SK-N-MC (cell line): ENCODE data around the gene SCP2.

ENCODE experiments used
- EZH2 ChIP-seq: fragments of 200-600 bp; sonication (generic); IDR thresholded peaks from one replicate; pipeline ENCODE4 v1.6.1; 2017; ENCODE audit warnings: antibody characterized with exemption
- FOXP2 ChIP-seq: optimal IDR thresholded peaks from 2 replicates; pipeline ENCODE3; 2011; ENCODE audit warnings: mild to moderate bottlenecking, moderate library complexity; ENCODE audit not compliant: insufficient read depth; ENCODE audit errors: extremely low read length, control extremely low read depth
- POLR2AphosphoS5 ChIP-seq: IDR thresholded peaks from 2 replicates; pipeline ENCODE4 v1.6.1; 2012; ENCODE audit warnings: mild to moderate bottlenecking, low read depth, low read length, borderline replicate concordance

DNA sequence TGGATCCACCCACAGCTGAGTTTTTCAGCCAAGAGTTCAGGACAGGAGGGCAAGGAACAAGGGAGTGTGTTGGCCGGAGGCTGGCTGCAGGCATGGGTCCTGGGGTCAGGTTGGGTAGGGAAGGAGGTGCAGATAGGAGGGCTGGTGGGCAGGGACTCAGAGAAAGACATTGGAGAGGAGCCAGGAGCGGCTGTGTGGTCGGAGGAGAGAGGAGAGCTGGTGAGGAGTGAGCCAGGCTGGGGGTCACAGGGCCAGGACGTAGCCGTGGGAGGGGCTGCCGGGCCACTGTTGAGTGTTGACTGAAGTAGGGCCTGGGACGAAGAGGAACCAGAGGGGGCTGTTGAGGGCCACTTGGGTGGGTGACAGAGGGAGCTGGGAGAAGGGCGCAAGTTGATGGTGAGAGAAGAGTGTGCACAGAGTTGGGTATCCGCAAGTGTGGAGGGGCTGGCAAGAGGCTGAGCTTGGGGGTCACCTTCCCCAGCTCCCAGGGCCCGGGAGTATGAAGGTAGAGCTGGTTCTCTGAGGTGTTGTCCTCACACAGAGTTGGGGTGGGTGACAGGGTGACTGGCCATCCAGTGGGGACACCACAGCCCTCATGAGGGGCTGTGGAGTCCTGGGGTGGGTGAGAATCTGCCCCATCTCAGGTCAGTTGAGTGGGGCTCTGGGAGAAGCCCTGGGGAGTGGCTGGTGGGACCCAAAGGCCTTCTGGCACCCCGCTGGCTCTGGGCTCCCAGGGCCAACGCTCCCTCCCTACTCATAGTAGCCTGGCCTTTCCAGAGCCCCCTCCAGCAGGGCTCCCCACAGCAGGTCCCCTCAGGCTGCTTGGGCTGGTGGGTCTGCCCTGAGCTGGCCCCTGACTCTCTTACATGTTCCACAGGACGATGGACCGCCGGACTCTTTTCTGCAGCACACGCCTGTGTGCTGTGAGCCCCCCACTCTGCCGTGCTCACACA, 156.8 kb downstream of the SCP2 start:
- TF ChIP-seq POLR2AphosphoS5 (no peak), EZH2 (no peak), FOXP2 (no peak)
